Measurements from ENCODE around the gene GSTT2B. TPM values are rescaled to one million over a fixed set of nuclear protein-coding genes. Genes with fewer than 3 reads are reported as not detected.
A peak's percentile ranks its signal among the peaks of the same experiment; 100 is the strongest.
"Not testable (repeated sequence)": the region's sequence is repeated elsewhere in the genome, so short reads cannot be mapped to it uniquely, and the experiment has no call there.

Gene GSTT2B
- total and polyA plus RNA-seq, 8 donors, result 4.4 to 59.8 (median 10.8) TPM

DNA sequence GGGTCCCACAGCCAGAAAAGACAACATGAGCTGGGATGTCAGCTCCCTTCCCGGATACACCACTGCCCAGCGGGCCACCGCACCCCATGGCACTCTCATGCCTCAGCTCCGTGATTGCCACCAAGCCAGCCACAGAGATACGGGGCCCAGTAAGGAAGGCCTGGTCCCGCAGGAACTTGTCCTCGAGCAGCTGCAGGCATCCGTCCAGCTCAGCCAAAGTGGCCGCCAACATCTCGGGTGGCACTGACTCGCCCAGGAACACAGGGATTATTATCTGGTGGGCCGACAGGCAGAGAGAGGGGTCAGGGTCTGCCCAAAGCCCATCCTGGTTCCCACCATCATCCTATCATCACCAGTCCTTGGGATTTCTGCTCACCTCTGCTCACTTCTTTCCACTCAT lies 16.3 kb upstream of the GSTT2B start:
- peak in 1 of 6 donors; percentile 47 for DNase-seq
- H3K36me3 ChIP-seq, H3K4me1 ChIP-seq, H3K4me3 ChIP-seq, FAIRE-seq, H3K27ac ChIP-seq, ATAC-seq, H3K27me3 ChIP-seq, H3K9me3 ChIP-seq: not testable (repeated sequence)
- 85 to 100% methylated on average over 1 to 7 of the region's 12 CpGs for WGBS, 2 donors
- intact Hi-C loops (cut with DNase I), result loop anchor here in 1 of 3 donors (10.0 kb wide), 1 partner anchor 53 kb away; no protein-coding TSS in a partner anchor

GRCh38 chr22:23974836-23975352 lies 13.9 kb upstream of the GSTT2B start:
- not testable (repeated sequence) for H3K4me1 ChIP-seq, H3K36me3 ChIP-seq, FAIRE-seq, H3K9me3 ChIP-seq, H3K27me3 ChIP-seq
- DNase-seq (peak in 2 of 6 donors; percentile 31 to 62), ATAC-seq (peak; percentile 34 to 68 (median 41))
- Histone ChIP-seq H3K4me3 (peak overlapping the region in 1 of 4 donors; percentile 20), H3K27ac (peak overlapping the region in 1 of 4 donors; percentile 47)
- 4 to 11% methylated on average over 8 of the region's 27 CpGs for WGBS, 2 donors
- intact Hi-C loops (cut with DNase I), result loop anchor here in 1 of 3 donors (10.0 kb wide), 1 partner anchor 50 kb away; no protein-coding TSS in a partner anchor

DNA sequence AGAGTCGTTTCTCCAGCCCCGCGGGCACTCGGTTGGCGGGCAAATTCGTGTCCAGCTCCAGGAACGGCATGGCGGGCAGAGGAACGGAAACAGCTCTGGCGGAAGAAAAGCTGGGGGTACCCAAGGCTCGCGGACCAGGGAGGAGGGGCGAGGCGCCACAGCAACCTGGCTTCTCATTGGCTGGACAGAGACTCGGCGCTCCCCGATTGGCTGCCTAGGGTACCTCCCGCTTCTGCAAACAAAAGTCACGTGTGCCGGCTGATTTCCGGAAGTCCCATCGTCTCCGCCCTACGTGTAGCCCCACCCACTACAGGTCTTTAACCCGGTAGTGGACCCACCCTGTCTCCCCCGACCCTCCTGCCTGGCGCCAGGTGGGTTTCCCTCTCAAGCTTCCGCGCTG lies 13.3 kb upstream of the GSTT2B start, which contains the start of gene DDT:
DDT (minus strand) TSS at position 97 of the 400 bp plus-strand sequence; CDS start at position 70, 27 bp downstream.
- Histone ChIP-seq H3K4me3 (peak within 1 kb of the TSS in 1 of 4 donors; percentile 20), H3K27ac (peak within 1 kb of the TSS in 1 of 4 donors; percentile 47)
- ATAC-seq, result peak; percentile 89 to 95 (median 92)
- not testable (repeated sequence) for DNase-seq, H3K27me3 ChIP-seq, H3K9me3 ChIP-seq, H3K4me1 ChIP-seq, H3K36me3 ChIP-seq
- intact Hi-C loops (cut with DNase I), result loop anchor here in 1 of 3 donors (10.0 kb wide), 1 partner anchor 50 kb away; no protein-coding TSS in a partner anchor
- no CpG with 5 or more reads among the region's 29 CpGs for WGBS, 2 donors
- FAIRE-seq, result peak; percentile 66

DNA sequence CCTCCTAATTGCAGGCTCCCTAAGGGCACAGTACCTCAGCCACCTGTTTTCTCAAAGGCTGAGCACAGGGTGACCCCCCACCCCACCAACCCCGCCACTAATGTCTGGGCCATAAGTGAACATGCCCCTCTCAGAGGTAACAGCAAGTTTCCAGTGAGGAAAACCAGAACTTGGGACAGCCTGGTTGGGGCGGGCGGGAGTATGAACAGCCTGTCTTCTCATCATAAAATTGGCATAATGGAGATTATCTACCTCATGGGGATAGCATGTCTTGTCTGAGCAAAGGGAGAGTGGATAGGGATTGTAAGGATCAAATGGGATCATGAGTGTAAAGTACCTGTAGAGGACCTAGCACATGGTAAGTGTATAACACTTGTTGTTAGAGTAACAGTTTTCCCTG lies 10.9 kb upstream of the GSTT2B start:
- not testable (repeated sequence) for H3K27ac ChIP-seq, FAIRE-seq, H3K9me3 ChIP-seq, DNase-seq, ATAC-seq, H3K27me3 ChIP-seq, H3K4me3 ChIP-seq, H3K4me1 ChIP-seq, H3K36me3 ChIP-seq
- intact Hi-C loops (cut with DNase I), result loop anchor here in 1 of 3 donors (10.0 kb wide), 1 partner anchor 47 kb away; no protein-coding TSS in a partner anchor
- 75 to 92% methylated on average over 3 of the region's 3 CpGs for WGBS, 2 donors

- H3K36me3 ChIP-seq, result peaks cover 0 to 5% (median 5%) of the 10 kb centered on the region in 3 donors
- TF ChIP-seq CTCF (IDR thresholded peaks at IDR 0.05), result no peak
- H3K27ac ChIP-seq, result peak overlapping the region in 1 of 4 donors; percentile 12
- peaks cover 0 to 7% (median 5%) of the 10 kb centered on the region in 3 donors for H3K4me1 ChIP-seq
- no peak for FAIRE-seq
- no peaks in the 10 kb centered on the region for H3K27me3 ChIP-seq
- H3K4me3 ChIP-seq, result no peak overlapping the region
- intact Hi-C loops (cut with DNase I), result loop anchor here in 1 of 3 donors (10.0 kb wide), 1 partner anchor 46 kb away; no protein-coding TSS in a partner anchor
- ATAC-seq, result no peak
- 53 to 82% methylated on average over 6 of the region's 6 CpGs for WGBS, 2 donors
- H3K9me3 ChIP-seq, result no peaks in the 10 kb centered on the region
- peak in 4 of 6 donors; percentile 53 to 75 (median 60) for DNase-seq
Measured at GRCh38 chr22:23970816-23971486, 10.0 kb upstream of the GSTT2B start.

DNA sequence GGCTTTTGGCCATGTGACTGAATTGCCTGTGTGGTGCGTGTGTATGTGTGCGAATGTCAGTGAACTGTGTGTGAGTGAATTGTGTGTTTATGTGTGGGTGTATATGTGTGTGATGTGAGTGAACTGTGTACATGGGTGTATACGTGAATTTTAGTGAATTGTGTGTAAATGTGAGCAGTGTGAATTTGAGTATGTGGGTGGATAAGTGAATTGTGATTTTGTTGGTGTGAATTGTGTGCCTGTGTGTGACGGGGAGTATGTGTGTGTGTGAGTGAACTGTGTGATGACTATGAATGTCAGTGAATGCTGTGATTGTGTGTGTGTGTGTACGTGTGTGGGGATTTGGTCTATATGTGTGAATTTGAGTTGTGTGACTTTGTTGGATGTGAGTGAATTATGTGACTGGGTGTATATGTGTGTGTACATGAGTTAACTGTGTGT lies 9.2 kb upstream of the GSTT2B start:
- no peak for TF ChIP-seq CTCF (IDR thresholded peaks at IDR 0.05)
- H3K4me3 ChIP-seq, result no peak overlapping the region
- ATAC-seq (no peak), DNase-seq (no peak), FAIRE-seq (no peak)
- H3K27me3 ChIP-seq, result no peaks in the 10 kb centered on the region
- no peaks in the 10 kb centered on the region for H3K9me3 ChIP-seq
- intact Hi-C loops (cut with DNase I), result loop anchor here in 1 of 3 donors (10.0 kb wide), 1 partner anchor 45 kb away; no protein-coding TSS in a partner anchor
- H3K4me1 ChIP-seq, result peaks cover 0 to 7% (median 5%) of the 10 kb centered on the region in 3 donors
- 56 to 85% methylated on average over 5 of the region's 5 CpGs for WGBS, 2 donors
- H3K36me3 ChIP-seq, result peaks cover 0 to 5% (median 5%) of the 10 kb centered on the region in 3 donors
- no peak overlapping the region for H3K27ac ChIP-seq

Measured in pancreas (tissue), 10 donors.